T-cell (primary cell): ENCODE results near the gene AARSD1. TPM values are rescaled to one million over a fixed set of nuclear protein-coding genes. Genes with fewer than 3 reads are reported as not detected.
"Not testable (repeated sequence)": the region's sequence is repeated elsewhere in the genome, so short reads cannot be mapped to it uniquely, and the experiment has no call there.

Source experiments
- ATAC-seq, 4 experiments: fragments of 200-7000 bp in 3 of 4; fragments of 150-1000 bp in 1 of 4; cut with Tn5 transposase; replicated peaks in 1 of 4; 1 replicate in 3 of 4; 2 replicates in 1 of 4; pipeline ENCODE4 v1.10.0; 2021; ENCODE audit warnings: moderate library complexity in 3 of 4, mild to moderate bottlenecking in 2 of 4, moderate number of reproducible peaks in 1 of 4
- CTCF ChIA-PET, 2 donors: fragments of 300-600 bp; sonication (Branson Sonifier 250); formaldehyde crosslinking; loops; one replicate each; lab custom pipeline; 2022; ENCODE audit warnings: antibody characterized with exemption in 2 of 2; lab: Charles Lee
- POLR2A ChIA-PET, 2 donors: fragments of 300-600 bp; sonication (Branson Sonifier 250); formaldehyde crosslinking; loops; one replicate each; lab custom pipeline; 2022; ENCODE audit warnings: antibody characterized with exemption in 2 of 2; lab: Charles Lee
- DNase-seq, 35 experiments: peaks; one replicate each; pipeline versions ENCODE4 v3.0.0 to v3.0.0-alpha.2; 2013 to 2023
- H3K27ac ChIP-seq: one replicate; pipeline ENCODE4 v1.5.1; 2013; ENCODE audit warnings: low read length
- H3K27me3 ChIP-seq, 2 experiments: replicated peaks in 1 of 2; 1 replicate in 1 of 2; 2 replicates in 1 of 2; pipeline versions ENCODE4 v1.6.1 to v1.7.0; 2013; ENCODE audit warnings: low read length in 1 of 2, mixed read lengths in 1 of 2; ENCODE audit not compliant: control insufficient read depth in 2 of 2, insufficient read depth in 2 of 2; ENCODE audit errors: extremely low read depth in 1 of 2
- H3K36me3 ChIP-seq, 2 donors: 1 replicate in 1 of 2; 2 replicates in 1 of 2; pipeline versions ENCODE4 v1.6.1 to v1.7.0; 2013; ENCODE audit warnings: low read length in 1 of 2; ENCODE audit not compliant: control insufficient read depth in 2 of 2, insufficient read depth in 1 of 2; ENCODE audit errors: extremely low read depth in 1 of 2
- H3K4me1 ChIP-seq, 2 experiments: 1 replicate in 1 of 2; 2 replicates in 1 of 2; pipeline versions ENCODE4 v1.6.1 to v1.7.0; 2013; ENCODE audit warnings: low read length in 2 of 2, mixed read lengths in 1 of 2; ENCODE audit not compliant: insufficient read depth in 2 of 2, control insufficient read depth in 1 of 2; ENCODE audit errors: extremely low read depth in 1 of 2
- H3K4me3 ChIP-seq, 2 donors: 1 replicate in 1 of 2; 2 replicates in 1 of 2; pipeline versions ENCODE4 v1.5.1 to v1.7.0; 2013; ENCODE audit warnings: mild to moderate bottlenecking in 2 of 2, low read length in 1 of 2, moderate library complexity in 1 of 2; ENCODE audit not compliant: control insufficient read depth in 1 of 2; ENCODE audit errors: extremely low read depth in 1 of 2
- H3K9me3 ChIP-seq: 2 replicates; pipeline ENCODE4 v1.7.0; 2013
- H3K27ac Mint-ChIP-seq, 2 donors: one replicate each; pipeline ENCODE4 v1.8.0; 2020 to 2021; ENCODE audit warnings: mild to moderate bottlenecking in 2 of 2, mixed read lengths in 2 of 2
- H3K27me3 Mint-ChIP-seq, 2 donors: one replicate each; pipeline ENCODE4 v1.8.0; 2021 to 2022; ENCODE audit warnings: mixed read lengths in 2 of 2
- H3K36me3 Mint-ChIP-seq: one replicate; pipeline ENCODE4 v1.8.0; 2021; ENCODE audit warnings: mixed read lengths
- H3K4me1 Mint-ChIP-seq, 3 donors: one replicate each; pipeline ENCODE4 v1.8.0; 2020 to 2022; ENCODE audit warnings: mixed read lengths in 3 of 3, mild to moderate bottlenecking in 1 of 3
- H3K4me3 Mint-ChIP-seq, 3 donors: one replicate each; pipeline ENCODE4 v1.8.0; 2020 to 2022; ENCODE audit warnings: mild to moderate bottlenecking in 3 of 3, mixed read lengths in 3 of 3, moderate library complexity in 3 of 3
- H3K9me3 Mint-ChIP-seq, 3 donors: one replicate each; pipeline ENCODE4 v1.8.0; 2020 to 2022; ENCODE audit warnings: mixed read lengths in 3 of 3
- WGBS: methylation state at CpG from one replicate; pipeline ENCODE4 v1.1.5; 2013; ENCODE audit warnings: missing lambda C conversion rate; ENCODE audit not compliant: insufficient coverage; 5-methylcytosine and 5-hydroxymethylcytosine counted together
- total RNA-seq, 35 experiments: library from RNA in 6 of 35; stranded (reverse) in 6 of 35; fragments of 120-200 nt in 1 of 35; gene quantifications; one replicate each; pipeline versions ENCODE4 v1.2.1 to v1.2.4 and lab custom pipeline; 2013 to 2026

The AARSD1 gene
- total RNA-seq, 5 donors from 2014 or later (not counting 1 experiment from before 2014, with no cell fraction given) = 54.1 to 65.2 (median 60.0) TPM

GRCh38 chr17:42917236-42917603, 47.0 kb downstream of the AARSD1 start:
- H3K9me3 ChIP-seq = no peaks in the 10 kb centered on the region
- no peaks in the 10 kb centered on the region for H3K9me3 Mint-ChIP-seq
- 83% methylated on average over 7 of the region's 8 CpGs for WGBS
- peaks cover 0 to 6% (median 0%) of the 10 kb centered on the region in 3 donors for H3K4me1 Mint-ChIP-seq
- H3K4me3 ChIP-seq = no peak overlapping the region
- POLR2A ChIA-PET = no interaction called here
- DNase-seq (no peak), ATAC-seq (no peak)
- H3K27me3 Mint-ChIP-seq = peaks cover 4 to 17% of the 10 kb centered on the region in 2 donors
- H3K27me3 ChIP-seq = peaks cover 0 to 9% of the 10 kb centered on the region in 2 experiments
- no peak overlapping the region for H3K4me3 Mint-ChIP-seq
- H3K36me3 Mint-ChIP-seq = no peaks in the 10 kb centered on the region
- no peaks in the 10 kb centered on the region for H3K36me3 ChIP-seq
- CTCF ChIA-PET = no interaction called here
- no peaks in the 10 kb centered on the region for H3K4me1 ChIP-seq
- no peak overlapping the region for H3K27ac Mint-ChIP-seq
- no peak overlapping the region for H3K27ac ChIP-seq

- no CpG with 5 or more reads among the region's 4 CpGs for WGBS
- CTCF ChIA-PET, POLR2A ChIA-PET: not testable (repeated sequence)
These were observed 47.6 kb downstream of the AARSD1 start for GRCh38 chr17:42916388-42917235.

GRCh38 chr17:42915288-42915687, 49.0 kb downstream of the AARSD1 start:
- H3K36me3 ChIP-seq, H3K4me1 ChIP-seq, H3K9me3 Mint-ChIP-seq, H3K4me3 ChIP-seq, ATAC-seq, H3K36me3 Mint-ChIP-seq, H3K4me3 Mint-ChIP-seq, DNase-seq, H3K9me3 ChIP-seq, H3K27ac Mint-ChIP-seq, H3K4me1 Mint-ChIP-seq, H3K27ac ChIP-seq, POLR2A ChIA-PET: not testable (repeated sequence)
- H3K27me3 Mint-ChIP-seq = peaks cover 8 to 19% of the 10 kb centered on the region in 2 donors
- WGBS = 100% methylated on average over 3 of the region's 6 CpGs
- CTCF ChIA-PET = interaction anchor here in 1 of 2 donors (0.6 kb wide), 1 partner anchor 284 kb away, joined by 7 read pairs; no protein-coding TSS in a partner anchor
- H3K27me3 ChIP-seq = peaks cover 0 to 17% of the 10 kb centered on the region in 2 experiments

More at GRCh38 chr17:42916388-42917235, 47.6 kb downstream of the AARSD1 start:
- ATAC-seq, DNase-seq, H3K36me3 ChIP-seq, H3K36me3 Mint-ChIP-seq, H3K27ac Mint-ChIP-seq, H3K27ac ChIP-seq, H3K27me3 ChIP-seq, H3K9me3 ChIP-seq, H3K4me1 ChIP-seq, H3K9me3 Mint-ChIP-seq, H3K4me1 Mint-ChIP-seq, H3K4me3 ChIP-seq, H3K4me3 Mint-ChIP-seq: not testable (repeated sequence)
- peaks cover 4 to 17% of the 10 kb centered on the region in 2 donors for H3K27me3 Mint-ChIP-seq

GRCh38 chr17:42913981-42914617, 50.2 kb downstream of the AARSD1 start:
- POLR2A ChIA-PET = no interaction called here
- DNase-seq (no peak), ATAC-seq (no peak)
- H3K9me3 Mint-ChIP-seq = no peaks in the 10 kb centered on the region
- Histone ChIP-seq H3K36me3 (no peaks in the 10 kb centered on the region), H3K27me3 (peaks cover 0 to 10% of the 10 kb centered on the region in 2 experiments), H3K4me1 (no peaks in the 10 kb centered on the region), H3K27ac (no peak overlapping the region), H3K9me3 (no peaks in the 10 kb centered on the region), H3K4me3 (no peak overlapping the region)
- no peaks in the 10 kb centered on the region for H3K4me1 Mint-ChIP-seq
- CTCF ChIA-PET = no interaction called here
- no peak overlapping the region for H3K27ac Mint-ChIP-seq
- no peak overlapping the region for H3K4me3 Mint-ChIP-seq
- H3K36me3 Mint-ChIP-seq = no peaks in the 10 kb centered on the region
- H3K27me3 Mint-ChIP-seq = peaks cover 8 to 20% of the 10 kb centered on the region in 2 donors
- WGBS = 67% methylated on average over 1 of the region's 3 CpGs

GRCh38 chr17:42913522-42913921, 50.7 kb downstream of the AARSD1 start:
- Histone ChIP-seq H3K9me3 (no peaks in the 10 kb centered on the region), H3K36me3 (no peaks in the 10 kb centered on the region), H3K27me3 (peaks cover 0 to 10% of the 10 kb centered on the region in 2 experiments), H3K27ac (no peak overlapping the region), H3K4me3 (no peak overlapping the region), H3K4me1 (no peaks in the 10 kb centered on the region)
- Mint-ChIP-seq H3K4me3 (no peak overlapping the region), H3K27me3 (peaks cover 8 to 20% of the 10 kb centered on the region in 2 donors), H3K9me3 (no peaks in the 10 kb centered on the region), H3K4me1 (no peaks in the 10 kb centered on the region), H3K36me3 (no peaks in the 10 kb centered on the region), H3K27ac (no peak overlapping the region)
- POLR2A ChIA-PET = no interaction called here
- ATAC-seq = no peak
- 64% methylated on average over 2 of the region's 2 CpGs for WGBS
- no peak for DNase-seq
- CTCF ChIA-PET = no interaction called here

- DNase-seq (no peak), ATAC-seq (no peak)
- H3K9me3 ChIP-seq = no peaks in the 10 kb centered on the region
- CTCF ChIA-PET = interaction anchor here in 1 of 2 donors (0.7 kb wide), 1 partner anchor 89 kb away, joined by 3 read pairs; the partner anchor contains the start of gene RPL27
- H3K4me1 Mint-ChIP-seq = no peaks in the 10 kb centered on the region
- POLR2A ChIA-PET = no interaction called here
- H3K27me3 Mint-ChIP-seq = peaks cover 12 to 20% of the 10 kb centered on the region in 2 donors
- no peaks in the 10 kb centered on the region for H3K4me1 ChIP-seq
- peaks cover 0 to 23% of the 10 kb centered on the region in 2 experiments for H3K27me3 ChIP-seq
- no peak overlapping the region for H3K27ac ChIP-seq
- H3K36me3 Mint-ChIP-seq = no peaks in the 10 kb centered on the region
- no peak overlapping the region for H3K4me3 ChIP-seq
- H3K4me3 Mint-ChIP-seq = no peak overlapping the region
- H3K27ac Mint-ChIP-seq = no peak overlapping the region
- H3K9me3 Mint-ChIP-seq = no peaks in the 10 kb centered on the region
- no peaks in the 10 kb centered on the region for H3K36me3 ChIP-seq
- 77% methylated on average over 3 of the region's 7 CpGs for WGBS
These were observed 55.2 kb downstream of the AARSD1 start for GRCh38 chr17:42908872-42909700.
